DOHH2 (cell line): Measurements from ENCODE around the gene MYL11.
A peak's percentile ranks its signal among the peaks of the same experiment; 100 is the strongest.
"Not testable (repeated sequence)": the region's sequence is repeated elsewhere in the genome, so short reads cannot be mapped to it uniquely, and the experiment has no call there.

Experiments used
- H3F3A ChIP-seq: fragments of 200-600 bp; sonication (generic), shearing (Covaris generic); 2 replicates; pipeline ENCODE4 v1.6.0; 2016; ENCODE audit warnings: antibody characterized with exemption, mild to moderate bottlenecking; ENCODE audit not compliant: control insufficient read depth, insufficient read depth
- H3K27ac ChIP-seq: fragments of 200-600 bp; sonication (generic); 2 replicates; pipeline ENCODE4 v1.5.1; 2014; ENCODE audit warnings: low read depth, mild to moderate bottlenecking, low read length, moderate library complexity
- H3K27me3 ChIP-seq: fragments of 200-600 bp; sonication (generic); 2 replicates; pipeline ENCODE4 v1.6.1; 2014; ENCODE audit warnings: mild to moderate bottlenecking, low read length, mixed read lengths; ENCODE audit not compliant: control insufficient read depth
- H3K36me3 ChIP-seq: fragments of 200-600 bp; sonication (generic); 2 replicates; pipeline ENCODE4 v1.6.1; 2014; ENCODE audit warnings: mild to moderate bottlenecking, low read length, moderate library complexity, mixed read lengths; ENCODE audit not compliant: control insufficient read depth
- H3K4me1 ChIP-seq: fragments of 200-600 bp; sonication (generic); 2 replicates; pipeline ENCODE4 v1.6.1; 2014; ENCODE audit warnings: mild to moderate bottlenecking, low read length, mixed read lengths; ENCODE audit not compliant: control insufficient read depth
- H3K4me2 ChIP-seq: fragments of 200-600 bp; sonication (generic); 2 replicates; pipeline ENCODE4 v1.6.0; 2014; ENCODE audit warnings: mild to moderate bottlenecking, low read length, moderate library complexity
- H3K4me3 ChIP-seq: fragments of 200-600 bp; sonication (generic); 2 replicates; pipeline ENCODE4 v1.5.1; 2014; ENCODE audit warnings: mild to moderate bottlenecking, low read length, mixed read lengths
- H3K79me2 ChIP-seq: fragments of 200-600 bp; sonication (generic); 2 replicates; pipeline ENCODE4 v1.6.1; 2014; ENCODE audit warnings: mild to moderate bottlenecking, low read length, mixed read lengths; ENCODE audit not compliant: control insufficient read depth
- H3K9me2 ChIP-seq: fragments of 200-600 bp; sonication (generic); replicated peaks from 2 replicates; pipeline ENCODE4 v1.6.1; 2014; ENCODE audit warnings: mild to moderate bottlenecking, low read length, mixed read lengths; ENCODE audit not compliant: control insufficient read depth
- H3K9me3 ChIP-seq: fragments of 200-600 bp; sonication (generic); 2 replicates; pipeline ENCODE4 v1.6.1; 2014; ENCODE audit warnings: antibody characterized with exemption, low read length, mixed read lengths; ENCODE audit not compliant: control insufficient read depth, insufficient read depth
- H4K20me1 ChIP-seq: fragments of 200-600 bp; sonication (generic); 2 replicates; pipeline ENCODE4 v1.6.0; 2014; ENCODE audit warnings: low read depth, mild to moderate bottlenecking, antibody characterized with exemption, low read length, moderate library complexity; ENCODE audit not compliant: control insufficient read depth, insufficient read depth
- EZH2phosphoT487 ChIP-seq: fragments of 200-600 bp; sonication (generic); IDR thresholded peaks from 2 replicates; pipeline ENCODE4 v1.6.1; 2017; ENCODE audit warnings: borderline replicate concordance, mild to moderate bottlenecking, antibody characterized with exemption, low read length, moderate library complexity, mixed read lengths
- TF ChIP-seq, protein P1 (sequence below): fragments of 200-600 bp; sonication (generic); IDR thresholded peaks from one replicate; pipeline ENCODE4 v1.5.1; 2014; ENCODE audit warnings: antibody characterized with exemption, mild to moderate bottlenecking, low read depth, low read length; ENCODE audit not compliant: poor library complexity, severe bottlenecking

Gene MYL11

DNA sequence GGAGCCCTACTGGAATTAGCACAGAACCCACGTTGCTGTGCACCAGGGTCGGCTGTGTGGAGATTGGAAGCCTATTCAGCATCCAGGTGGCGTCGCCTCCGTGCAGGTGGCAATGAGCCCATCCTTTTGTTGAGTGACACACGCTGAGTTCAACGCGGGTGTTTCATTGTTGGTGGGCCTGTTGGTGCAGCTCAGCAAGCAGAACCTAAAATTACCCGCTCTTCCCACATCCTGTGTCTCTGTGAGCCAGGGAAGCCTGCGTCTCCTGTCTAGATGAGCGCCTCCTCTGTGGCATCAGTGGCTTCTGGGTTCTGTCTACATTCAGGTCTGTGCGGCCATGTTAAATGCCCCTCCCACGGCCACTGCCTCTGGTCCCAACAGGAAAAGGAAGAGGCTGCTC, 34.0 kb upstream of the MYL11 start:
- TF ChIP-seq, protein P1, sequence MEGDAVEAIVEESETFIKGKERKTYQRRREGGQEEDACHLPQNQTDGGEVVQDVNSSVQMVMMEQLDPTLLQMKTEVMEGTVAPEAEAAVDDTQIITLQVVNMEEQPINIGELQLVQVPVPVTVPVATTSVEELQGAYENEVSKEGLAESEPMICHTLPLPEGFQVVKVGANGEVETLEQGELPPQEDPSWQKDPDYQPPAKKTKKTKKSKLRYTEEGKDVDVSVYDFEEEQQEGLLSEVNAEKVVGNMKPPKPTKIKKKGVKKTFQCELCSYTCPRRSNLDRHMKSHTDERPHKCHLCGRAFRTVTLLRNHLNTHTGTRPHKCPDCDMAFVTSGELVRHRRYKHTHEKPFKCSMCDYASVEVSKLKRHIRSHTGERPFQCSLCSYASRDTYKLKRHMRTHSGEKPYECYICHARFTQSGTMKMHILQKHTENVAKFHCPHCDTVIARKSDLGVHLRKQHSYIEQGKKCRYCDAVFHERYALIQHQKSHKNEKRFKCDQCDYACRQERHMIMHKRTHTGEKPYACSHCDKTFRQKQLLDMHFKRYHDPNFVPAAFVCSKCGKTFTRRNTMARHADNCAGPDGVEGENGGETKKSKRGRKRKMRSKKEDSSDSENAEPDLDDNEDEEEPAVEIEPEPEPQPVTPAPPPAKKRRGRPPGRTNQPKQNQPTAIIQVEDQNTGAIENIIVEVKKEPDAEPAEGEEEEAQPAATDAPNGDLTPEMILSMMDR, result no peak
- no peak for TF ChIP-seq EZH2phosphoT487
- H3K4me2 ChIP-seq, result no peak overlapping the region

DNA sequence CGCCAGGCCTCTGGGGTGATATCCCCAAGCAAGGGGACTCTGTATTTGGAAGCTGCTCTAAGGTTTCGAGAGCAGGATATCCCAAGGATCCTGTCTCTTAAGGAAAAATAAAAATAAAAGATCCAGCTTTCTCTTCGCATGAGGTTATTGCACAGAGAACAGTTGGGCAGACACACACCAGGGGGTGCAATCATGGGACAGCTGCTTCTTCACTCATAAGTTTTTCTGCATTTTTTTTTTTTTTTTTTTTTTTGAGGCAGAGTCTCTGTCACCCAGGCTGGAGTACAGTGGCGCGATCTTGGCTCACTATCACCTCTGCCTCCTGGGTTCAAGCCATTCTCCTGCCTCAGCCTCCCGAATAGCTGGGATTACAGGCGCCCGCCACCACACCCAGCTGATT, 32.6 kb upstream of the MYL11 start:
- Histone ChIP-seq H3K4me3 (peak overlapping the region; percentile 72), H3K4me2 (peak overlapping the region; percentile 80), H3K4me1 (peaks cover 39% of the 10 kb centered on the region), H3K27ac (peak overlapping the region; percentile 69), H3K79me2 (peaks cover 19% of the 10 kb centered on the region)
- H3K27me3 ChIP-seq, H4K20me1 ChIP-seq, H3K9me3 ChIP-seq, H3K9me2 ChIP-seq, H3K36me3 ChIP-seq, H3F3A ChIP-seq: not testable (repeated sequence)
- TF ChIP-seq, protein P1, result peak; percentile 28

More for the DNA sequence above, 34.0 kb upstream of the MYL11 start:
- Histone ChIP-seq H3K9me2 (no peaks in the 10 kb centered on the region), H3K9me3 (no peaks in the 10 kb centered on the region), H3K36me3 (peaks cover 2% of the 10 kb centered on the region; the same call in 1 of the 2 replicates), H3K27me3 (no peaks in the 10 kb centered on the region), H3F3A (peaks cover 4% of the 10 kb centered on the region), H3K79me2 (peaks cover 24% of the 10 kb centered on the region), H3K27ac (no peak overlapping the region), H3K4me3 (no peak overlapping the region), H3K4me1 (peaks cover 46% of the 10 kb centered on the region), H4K20me1 (no peaks in the 10 kb centered on the region)

DNA sequence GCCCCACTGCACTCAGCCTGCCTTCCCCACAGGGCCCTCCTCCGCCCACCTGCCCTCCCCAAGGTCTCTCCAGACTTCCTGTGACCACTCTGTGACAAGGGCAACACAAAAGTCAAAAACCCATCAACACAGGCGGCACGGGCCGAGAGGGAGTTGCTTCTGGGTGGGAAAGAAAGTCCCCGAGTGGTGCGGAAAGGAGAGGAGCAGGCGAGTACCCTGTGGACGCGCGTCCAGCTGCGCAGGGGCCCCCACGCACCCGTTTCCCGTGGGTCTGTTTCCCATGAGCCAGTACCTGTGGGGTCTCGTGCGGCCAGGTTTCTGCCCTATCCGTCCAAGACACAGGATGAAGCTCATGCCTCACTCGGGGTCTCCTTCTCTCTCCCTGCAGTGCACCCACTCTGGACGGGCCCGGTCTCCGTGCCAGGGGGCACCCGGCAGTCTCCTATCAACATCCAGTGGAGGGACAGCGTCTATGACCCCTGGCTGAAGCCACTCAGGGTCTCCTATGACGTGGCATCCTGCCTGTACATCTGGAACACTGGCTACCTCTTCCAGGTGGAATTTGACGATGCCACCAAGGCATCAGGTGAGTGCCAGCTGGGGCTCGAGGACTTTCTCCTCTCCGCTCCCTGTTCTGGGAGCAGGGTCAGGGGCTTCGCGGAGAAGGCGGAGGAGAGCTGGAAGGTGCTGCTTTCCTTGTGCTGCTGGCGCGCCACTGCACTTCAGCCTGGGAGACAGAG, 31.7 kb upstream of the MYL11 start:
- H3K36me3 ChIP-seq, result peaks cover 7% of the 10 kb centered on the region
- peaks cover 9% of the 10 kb centered on the region for H3F3A ChIP-seq
- H3K27me3 ChIP-seq, result no peaks in the 10 kb centered on the region
- H3K27ac ChIP-seq, result peak overlapping the region; percentile 69
- H3K9me2 ChIP-seq, result no peaks in the 10 kb centered on the region
- TF ChIP-seq, protein P1, result no peak
- TF ChIP-seq EZH2phosphoT487, result no peak
- no peaks in the 10 kb centered on the region for H3K9me3 ChIP-seq
- H3K4me3 ChIP-seq, result peak overlapping the region; percentile 72
- H3K4me2 ChIP-seq, result peak overlapping the region; percentile 80
- peaks cover 20% of the 10 kb centered on the region for H3K79me2 ChIP-seq
- H4K20me1 ChIP-seq, result no peaks in the 10 kb centered on the region
- peaks cover 42% of the 10 kb centered on the region for H3K4me1 ChIP-seq

DNA sequence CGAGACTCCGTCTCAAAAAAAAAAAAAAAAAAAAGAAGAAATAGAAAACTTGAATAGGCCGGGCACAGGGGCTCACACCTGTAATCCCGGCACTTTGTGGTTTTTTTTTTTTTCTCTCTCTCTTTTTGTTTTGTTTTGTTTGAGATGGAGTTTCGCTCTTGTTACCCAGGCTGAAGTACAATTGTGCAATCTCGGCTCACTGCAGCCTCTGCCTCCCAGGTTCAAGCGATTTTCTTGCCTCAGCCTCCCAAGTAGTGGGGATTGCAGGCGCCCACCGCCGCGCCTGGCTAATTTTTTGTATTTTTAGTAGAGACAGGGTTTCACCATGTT, 31.1 kb upstream of the MYL11 start:
- peaks cover 24% of the 10 kb centered on the region for H3K79me2 ChIP-seq
- not testable (repeated sequence) for H3F3A ChIP-seq, H3K9me3 ChIP-seq, H3K9me2 ChIP-seq, H3K36me3 ChIP-seq, H4K20me1 ChIP-seq, H3K27me3 ChIP-seq
- peak overlapping the region; percentile 72 for H3K4me3 ChIP-seq
- H3K4me1 ChIP-seq, result peaks cover 46% of the 10 kb centered on the region
- peak overlapping the region; percentile 69 for H3K27ac ChIP-seq
- peak overlapping the region; percentile 80 for H3K4me2 ChIP-seq
